HG03064 (cell line): Measurements from ENCODE around the gene ATP5F1D.
A peak's percentile ranks its signal among the peaks of the same experiment; 100 is the strongest.
"Not testable (repeated sequence)": the region's sequence is repeated elsewhere in the genome, so short reads cannot be mapped to it uniquely, and the experiment has no call there.

Source experiments
- ATAC-seq: cut with Tn5 transposase; IDR thresholded peaks from one replicate; pipeline ENCODE4 v1.9.1; 2021; ENCODE audit warnings: low read depth; ENCODE audit not compliant: unreplicated experiment

ATP5F1D gene

DNA sequence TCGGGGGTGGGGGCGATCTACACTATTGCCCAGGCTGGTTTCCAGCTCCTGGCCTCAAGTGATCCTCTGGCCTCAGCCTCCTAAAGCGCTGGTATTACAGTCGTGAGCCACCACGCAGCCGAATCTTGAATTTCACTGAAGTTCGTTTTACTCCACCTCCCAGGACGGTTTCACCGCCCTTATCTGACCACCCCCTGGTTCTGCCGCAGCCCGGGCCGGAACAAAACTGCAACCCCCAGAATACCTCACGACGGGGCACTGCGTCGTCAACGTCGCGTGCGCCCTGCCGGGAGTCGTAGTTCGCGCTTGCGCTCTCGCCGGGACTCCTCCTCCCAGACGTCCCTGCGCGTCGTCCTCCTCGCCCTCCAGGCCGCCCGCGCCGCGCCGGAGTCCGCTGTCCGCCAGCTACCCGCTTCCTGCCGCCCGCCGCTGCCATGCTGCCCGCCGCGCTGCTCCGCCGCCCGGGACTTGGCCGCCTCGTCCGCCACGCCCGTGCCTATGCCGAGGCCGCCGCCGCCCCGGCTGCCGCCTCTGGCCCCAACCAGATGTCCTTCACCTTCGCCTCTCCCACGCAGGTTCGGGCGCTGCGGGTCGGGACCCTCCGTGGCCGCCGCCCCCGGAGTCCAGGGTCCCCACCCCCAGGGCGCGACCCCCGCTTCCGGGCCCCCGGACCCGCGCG is at the start of gene ATP5F1D:
ATP5F1D (plus strand) TSS at position 335 of the 679 bp plus-strand sequence; CDS start at position 435, 100 bp downstream.
- no peak for ATAC-seq

DNA sequence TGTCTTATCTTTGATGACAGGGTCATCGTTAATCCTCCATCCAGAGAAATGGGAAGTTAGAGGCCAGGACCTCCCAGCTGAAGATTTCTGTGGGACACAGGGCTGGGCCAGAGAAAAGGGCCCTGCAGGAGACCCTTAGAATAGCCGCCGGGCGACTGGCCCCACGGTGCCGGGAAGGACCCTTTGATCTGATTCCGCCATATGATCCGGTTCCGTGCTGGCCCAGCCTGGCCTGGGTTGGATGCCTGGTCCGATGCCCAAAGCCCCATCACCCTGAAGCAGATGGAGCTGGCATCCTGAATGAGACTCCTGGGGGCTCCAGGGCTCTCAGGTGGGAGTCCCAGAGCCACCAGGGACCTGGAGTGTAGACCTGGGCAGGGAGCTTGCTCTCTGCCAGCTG is 42.0 kb upstream of the ATP5F1D start:
- no peak for ATAC-seq

DNA sequence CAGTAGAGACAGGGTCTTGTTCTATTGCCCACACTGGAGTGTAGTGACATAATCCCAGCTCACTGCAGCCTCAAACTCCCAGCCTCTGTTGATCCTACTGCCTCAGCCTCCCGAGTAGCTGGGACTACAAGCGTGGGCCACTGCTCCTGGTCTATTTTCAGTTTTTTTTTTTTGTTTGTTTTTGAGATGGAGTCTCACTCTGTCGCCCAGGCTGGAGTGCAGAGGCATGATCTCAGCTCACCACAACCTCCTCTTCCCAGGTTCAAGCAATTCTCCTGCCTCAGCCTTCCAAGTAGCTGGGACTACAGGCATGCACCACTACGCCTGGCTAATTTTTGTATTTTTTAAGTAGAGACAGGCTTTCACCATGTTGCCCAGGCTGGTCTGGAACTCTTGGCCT is 40.9 kb upstream of the ATP5F1D start:
- not testable (repeated sequence) for ATAC-seq

DNA sequence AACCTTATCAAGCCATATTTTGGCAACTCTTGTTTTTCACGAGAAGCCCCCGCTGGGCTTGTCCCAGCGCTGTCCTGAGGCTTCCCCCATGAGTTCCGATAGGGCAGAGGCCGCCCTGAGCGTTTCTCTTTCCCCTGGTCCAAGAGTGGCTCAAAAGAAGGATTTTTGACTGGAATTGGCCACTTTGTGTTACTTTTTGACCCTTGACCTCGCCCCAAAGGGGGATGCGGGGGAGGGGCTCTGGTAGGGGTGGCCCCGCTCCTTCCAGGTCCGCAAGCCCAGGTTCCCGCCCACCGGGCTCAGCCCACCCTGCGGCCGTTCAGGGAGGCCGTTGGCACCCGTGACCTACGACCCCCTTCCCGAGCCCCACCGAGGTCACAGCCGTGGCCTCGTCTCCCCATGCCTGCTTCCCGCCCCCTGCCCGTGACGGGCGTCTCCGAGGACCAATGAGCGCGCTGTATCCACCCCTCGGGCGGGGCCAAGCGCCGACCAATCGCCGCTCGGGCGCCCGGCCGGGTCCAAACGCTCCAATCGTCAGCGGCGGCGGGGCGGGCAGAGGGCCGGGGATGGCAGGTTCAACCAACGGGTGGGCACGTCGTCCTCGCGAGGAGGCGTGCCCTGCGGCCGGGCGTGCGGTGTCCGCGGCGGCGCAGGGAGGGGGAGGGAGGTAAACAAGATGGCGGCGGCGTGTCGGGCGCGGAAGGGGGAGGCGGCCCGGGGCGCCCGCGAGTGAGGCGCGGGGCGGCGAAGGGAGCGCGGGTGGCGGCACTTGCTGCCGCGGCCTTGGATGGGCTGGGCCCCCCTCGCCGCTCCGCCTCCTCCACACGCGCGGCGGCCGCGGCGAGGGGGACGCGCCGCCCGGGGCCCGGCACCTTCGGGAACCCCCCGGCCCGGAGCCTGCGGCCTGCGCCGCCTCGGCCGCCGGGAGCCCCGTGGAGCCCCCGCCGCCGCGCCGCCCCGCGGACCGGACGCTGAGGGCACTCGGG is 36.1 kb upstream of the ATP5F1D start, which contains the start of gene STK11:
STK11 (plus strand) TSS at position 665 of the 986 bp plus-strand sequence. CDS start 1,136 bp downstream, outside the sequence.
- ATAC-seq = peak; percentile 59

DNA sequence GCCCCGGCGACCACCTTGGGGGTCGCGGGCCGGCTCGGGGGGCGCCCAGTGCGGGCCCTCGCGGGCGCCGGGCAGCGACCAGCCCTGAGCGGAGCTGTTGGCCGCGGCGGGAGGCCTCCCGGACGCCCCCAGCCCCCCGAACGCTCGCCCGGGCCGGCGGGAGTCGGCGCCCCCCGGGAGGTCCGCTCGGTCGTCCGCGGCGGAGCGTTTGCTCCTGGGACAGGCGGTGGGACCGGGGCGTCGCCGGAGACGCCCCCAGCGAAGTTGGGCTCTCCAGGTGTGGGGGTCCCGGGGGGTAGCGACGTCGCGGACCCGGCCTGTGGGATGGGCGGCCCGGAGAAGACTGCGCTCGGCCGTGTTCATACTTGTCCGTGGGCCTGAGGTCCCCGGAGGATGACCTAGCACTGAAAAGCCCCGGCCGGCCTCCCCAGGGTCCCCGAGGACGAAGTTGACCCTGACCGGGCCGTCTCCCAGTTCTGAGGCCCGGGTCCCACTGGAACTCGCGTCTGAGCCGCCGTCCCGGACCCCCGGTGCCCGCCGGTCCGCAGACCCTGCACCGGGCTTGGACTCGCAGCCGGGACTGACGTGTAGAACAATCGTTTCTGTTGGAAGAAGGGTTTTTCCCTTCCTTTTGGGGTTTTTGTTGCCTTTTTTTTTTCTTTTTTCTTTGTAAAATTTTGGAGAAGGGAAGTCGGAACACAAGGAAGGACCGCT is 35.2 kb upstream of the ATP5F1D start:
- no peak for ATAC-seq

DNA sequence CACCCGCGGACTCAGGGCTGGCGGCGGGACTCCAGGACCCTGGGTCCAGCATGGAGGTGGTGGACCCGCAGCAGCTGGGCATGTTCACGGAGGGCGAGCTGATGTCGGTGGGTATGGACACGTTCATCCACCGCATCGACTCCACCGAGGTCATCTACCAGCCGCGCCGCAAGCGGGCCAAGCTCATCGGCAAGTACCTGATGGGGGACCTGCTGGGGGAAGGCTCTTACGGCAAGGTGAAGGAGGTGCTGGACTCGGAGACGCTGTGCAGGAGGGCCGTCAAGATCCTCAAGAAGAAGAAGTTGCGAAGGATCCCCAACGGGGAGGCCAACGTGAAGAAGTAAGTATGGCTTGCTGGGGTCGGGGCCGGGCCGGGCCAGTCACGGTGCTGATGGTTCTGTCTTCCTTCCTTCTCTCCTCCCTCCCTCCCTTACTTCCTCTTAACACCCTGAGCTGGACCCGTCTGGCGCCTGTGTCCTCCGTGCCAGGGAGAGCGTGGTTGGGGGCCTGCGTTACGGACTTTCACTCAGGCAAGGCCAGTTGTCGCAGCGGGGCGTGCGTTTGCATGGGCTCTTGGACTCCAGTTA is 34.6 kb upstream of the ATP5F1D start:
- no peak for ATAC-seq

DNA sequence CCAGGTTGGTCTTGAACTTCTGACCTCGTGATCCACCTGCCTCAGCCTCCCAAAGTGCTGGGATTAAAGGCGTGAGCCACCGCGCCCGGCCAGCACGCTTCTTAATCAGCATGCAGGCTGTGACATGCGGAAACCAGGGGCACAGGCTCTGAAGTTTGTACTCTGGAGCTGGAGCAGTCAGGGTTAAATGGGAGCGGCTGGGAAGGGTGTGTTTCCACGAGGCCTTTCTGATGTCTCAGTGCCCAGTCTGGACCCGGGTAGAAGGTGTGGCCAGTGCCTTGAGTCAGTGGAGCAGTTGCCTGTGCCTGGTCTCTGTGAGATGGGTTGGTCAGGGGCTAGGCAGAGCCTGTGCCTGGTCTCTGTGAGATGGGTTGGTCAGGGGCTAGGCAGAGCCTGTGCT is 32.7 kb upstream of the ATP5F1D start:
- ATAC-seq = not testable (repeated sequence)

DNA sequence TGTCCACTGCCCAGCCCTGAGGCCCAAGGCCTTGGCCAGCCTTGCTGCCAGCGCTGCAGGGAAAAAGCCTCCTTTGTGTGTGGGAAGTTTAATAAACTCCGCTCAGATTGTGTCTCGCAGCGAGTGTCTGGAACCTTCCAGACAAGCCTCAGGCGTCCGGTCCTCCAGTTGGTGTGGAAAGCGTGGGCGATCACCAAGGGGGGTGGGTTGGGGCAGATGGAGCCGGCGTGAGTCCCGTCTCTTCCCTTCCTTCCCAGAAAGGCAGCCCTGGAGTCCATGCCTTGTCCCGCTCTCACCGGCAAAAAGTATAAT is 31.4 kb upstream of the ATP5F1D start:
- ATAC-seq = no peak

DNA sequence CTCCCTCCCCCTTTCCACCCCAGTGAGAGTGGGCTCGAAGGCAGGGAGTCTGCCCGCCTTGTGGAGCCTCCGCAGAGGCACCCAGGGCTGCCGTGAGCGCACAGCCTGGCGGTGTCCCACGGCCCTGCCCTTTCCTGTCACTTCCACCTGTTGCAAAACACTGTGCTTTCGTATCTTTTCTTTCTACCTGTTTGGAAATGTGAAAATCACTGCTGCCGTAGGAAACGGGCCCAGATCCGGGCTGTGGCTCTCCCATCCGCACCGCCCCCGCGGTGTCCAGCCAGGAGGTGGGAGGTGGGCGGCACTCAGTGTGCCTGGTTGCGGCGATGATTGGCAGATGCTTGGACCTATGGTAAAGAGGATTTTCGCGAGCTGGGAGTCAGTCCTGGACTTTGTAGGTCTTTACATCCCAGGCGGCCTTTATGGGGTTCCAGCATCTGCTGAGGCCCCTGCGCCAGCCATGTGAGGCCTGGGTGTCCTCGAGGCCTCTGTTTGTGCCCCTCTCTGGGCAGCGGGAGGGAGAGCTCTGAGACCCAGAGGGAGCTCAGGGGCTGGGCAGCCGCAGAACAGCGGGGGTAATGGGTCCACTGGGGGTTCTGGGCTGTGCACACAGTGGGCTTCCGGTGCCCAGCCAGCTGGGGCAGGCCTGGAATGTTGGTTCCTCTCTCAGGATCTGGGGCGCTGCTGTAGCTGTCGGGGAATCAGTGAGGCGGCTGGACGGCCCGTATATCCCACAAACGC is 29.9 kb upstream of the ATP5F1D start:
- ATAC-seq = no peak

DNA sequence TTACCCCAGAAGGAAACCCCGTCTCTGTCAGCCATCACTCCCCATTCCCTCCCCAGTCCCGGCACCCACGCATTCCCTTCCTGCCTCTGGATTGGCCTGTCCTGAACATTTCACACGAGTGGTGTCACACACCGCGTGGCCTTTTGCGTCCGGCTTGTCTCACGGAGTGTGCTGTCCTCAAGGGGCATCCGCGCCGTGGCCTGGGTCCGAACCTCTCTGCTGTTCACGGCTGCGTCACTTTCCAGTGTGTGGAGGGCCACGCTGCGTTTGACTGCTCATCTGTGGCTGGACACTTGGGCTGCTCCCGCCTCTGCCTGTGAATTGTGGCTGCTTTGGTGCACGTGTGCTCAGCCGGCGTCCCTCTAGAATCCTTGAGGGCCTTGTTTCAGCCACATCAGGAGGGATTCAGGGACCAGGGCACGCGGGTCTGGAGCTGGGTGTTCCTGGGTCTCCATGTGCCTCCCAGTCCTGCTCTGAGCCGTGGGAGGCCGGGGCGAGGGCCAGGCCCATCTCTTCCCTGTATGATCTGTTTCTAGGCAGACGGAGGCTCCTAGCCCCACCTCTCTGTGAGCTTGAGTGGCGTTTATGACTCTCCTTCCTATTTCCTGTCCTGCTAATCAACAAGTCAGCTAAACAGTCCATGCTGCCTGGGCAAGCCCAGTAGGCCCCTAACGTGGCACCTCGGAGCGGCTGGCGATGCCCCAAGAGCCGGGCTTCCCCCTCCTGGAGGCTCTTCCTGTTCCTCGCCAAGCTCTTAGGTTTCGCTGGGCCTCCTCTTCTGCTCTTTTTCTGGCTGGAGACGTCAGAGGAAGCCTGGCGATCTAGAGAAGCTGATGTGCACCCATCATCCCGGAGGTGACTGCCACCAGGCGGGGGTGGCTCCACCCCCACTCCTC is 27.9 kb upstream of the ATP5F1D start:
- ATAC-seq = no peak

DNA sequence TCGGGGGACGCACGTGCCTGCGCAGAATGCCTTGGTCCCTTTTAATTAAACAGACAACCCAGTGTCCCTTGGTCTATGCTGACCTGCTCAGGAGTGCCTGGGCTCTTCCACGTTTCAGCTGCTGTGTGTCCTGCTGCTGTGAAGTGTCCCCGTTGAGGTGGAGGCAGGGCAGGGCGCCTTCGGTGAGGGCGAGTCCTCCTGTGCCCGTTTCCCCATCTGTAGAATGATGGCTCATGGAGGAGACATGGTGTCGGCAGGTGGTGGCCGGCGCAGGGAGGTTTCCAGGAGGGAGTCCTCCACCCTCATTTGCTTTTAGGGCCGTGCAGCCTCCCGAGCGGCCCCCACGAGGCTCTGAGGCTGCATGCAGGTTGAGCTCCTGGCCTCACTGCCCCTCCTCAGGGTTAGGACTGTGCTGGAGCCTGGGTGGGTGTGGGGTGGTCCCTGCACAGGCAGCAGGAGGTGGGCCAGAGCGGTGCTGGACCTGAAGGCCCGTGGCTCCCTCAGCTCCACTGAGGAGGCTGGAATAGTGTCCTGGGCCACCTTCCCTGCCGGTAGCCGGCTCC is 27.2 kb upstream of the ATP5F1D start:
- ATAC-seq = no peak

DNA sequence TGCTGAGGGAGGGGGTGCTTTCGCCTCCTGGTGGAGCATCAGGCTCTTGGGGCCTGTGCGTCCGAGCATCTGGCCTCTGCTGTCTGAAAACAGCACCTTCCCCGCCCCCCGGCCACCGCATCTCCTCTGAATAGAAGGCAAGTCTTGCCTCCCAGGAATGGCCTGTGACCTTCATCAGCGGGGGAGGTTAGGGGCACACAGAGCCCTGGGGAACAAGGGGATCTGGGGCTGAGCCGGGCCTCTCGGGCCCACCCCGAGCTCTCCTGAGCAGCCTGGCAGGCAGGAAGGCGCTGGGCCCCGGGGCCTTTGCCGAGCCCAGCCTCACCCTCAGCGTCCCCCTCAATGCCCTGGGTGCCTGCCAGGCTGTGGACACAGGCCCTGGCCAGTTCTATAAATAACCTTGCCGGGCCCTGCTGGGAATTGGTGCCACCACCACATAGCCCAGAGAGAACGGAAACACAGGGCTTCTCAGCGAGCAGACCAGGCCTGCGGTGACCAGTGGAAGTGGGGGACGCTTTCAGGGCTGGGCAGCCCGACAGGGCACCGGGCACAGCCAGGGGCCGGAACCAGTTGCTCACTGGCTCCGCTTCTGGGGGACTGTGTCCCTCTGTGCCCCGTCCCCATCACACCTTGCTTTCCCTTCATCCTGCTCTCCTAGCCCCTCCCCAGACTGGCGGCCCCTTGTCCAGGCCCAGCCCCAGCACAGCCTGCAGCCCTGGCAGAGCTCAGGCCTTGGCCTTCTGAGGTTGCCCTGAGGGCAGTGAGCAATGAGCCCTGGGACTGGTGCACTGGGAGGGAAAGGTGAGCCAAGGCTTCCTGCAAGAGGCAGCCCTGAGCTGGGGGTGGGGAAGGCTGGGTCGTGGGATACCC is 26.5 kb upstream of the ATP5F1D start:
- ATAC-seq = no peak

DNA sequence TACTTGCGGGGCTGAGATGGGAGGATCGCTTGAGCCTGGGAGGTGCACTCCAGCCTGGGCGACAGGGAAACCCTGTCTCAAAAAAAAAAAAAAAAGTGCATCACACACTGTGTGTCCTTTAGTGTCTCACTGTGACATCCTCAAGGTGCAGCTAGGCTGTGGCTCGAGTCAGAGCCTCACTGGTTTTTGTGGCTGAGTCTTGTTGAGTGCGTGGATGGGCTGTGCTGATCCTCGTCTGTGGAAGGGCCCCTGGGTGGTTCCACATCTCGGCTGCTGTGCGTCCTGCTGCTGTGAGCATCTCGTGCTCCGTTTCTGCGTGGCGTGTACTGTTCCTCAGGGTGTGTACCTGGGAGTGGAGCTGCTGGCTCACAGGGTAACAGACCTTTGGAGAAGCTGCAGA is 24.8 kb upstream of the ATP5F1D start:
- ATAC-seq = no peak

DNA sequence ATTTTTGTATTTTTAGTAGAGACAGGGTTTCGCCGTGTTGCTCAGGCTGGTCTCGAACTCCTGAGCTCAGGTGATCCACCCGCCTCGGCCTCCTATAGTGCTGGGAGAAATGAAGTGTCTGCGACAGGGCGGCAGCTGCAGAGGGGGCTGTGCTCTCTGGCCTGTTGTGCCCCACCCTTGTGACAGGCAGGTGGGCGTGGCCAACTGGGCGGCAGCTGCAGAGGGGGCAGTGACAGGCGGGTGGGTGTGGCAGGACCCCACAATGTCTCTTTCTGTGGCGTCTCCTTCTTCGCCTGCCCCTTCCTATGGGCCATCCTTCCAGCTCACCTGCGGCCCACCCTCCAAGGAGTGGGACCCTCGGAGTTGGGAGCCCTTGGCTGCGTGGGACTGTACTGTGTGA is 24.2 kb upstream of the ATP5F1D start:
- no peak for ATAC-seq

DNA sequence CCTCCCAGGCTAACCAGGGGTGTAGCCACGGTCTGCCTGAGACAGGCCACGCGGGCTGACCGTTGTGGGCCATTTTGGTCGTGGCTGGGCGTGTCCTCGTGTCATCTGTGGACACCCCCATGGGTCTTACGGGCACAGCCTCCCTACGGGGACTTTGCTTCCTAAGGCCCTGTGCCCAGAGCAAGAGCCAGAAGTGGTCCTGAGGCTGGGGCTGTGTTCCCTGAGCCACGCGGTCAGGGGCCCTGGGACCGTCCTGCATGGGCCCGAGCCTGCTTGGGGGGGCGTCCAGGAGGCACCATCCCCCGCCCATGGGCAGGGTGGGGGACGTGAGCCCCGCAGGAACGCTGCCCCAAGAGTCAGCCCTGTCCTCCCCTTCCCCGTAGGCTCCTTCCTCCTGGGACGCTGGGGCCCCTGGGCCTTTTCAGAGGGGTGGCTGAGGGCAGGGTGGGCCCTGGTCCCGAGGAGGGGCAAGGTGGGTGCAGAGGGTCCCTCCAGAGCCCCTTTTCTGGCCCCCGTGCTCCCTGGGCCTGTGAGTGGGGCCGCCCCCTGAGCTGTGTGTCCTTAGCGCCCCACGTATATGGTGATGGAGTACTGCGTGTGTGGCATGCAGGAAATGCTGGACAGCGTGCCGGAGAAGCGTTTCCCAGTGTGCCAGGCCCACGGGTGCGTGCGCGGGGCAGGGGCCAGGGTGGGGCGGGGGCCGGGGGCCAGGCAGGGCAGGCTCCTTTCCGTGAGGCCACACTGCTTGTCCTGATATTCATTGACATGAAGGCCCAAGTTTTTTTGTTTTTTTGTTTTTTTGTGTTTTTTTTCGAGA is 22.6 kb upstream of the ATP5F1D start:
- ATAC-seq = no peak

DNA sequence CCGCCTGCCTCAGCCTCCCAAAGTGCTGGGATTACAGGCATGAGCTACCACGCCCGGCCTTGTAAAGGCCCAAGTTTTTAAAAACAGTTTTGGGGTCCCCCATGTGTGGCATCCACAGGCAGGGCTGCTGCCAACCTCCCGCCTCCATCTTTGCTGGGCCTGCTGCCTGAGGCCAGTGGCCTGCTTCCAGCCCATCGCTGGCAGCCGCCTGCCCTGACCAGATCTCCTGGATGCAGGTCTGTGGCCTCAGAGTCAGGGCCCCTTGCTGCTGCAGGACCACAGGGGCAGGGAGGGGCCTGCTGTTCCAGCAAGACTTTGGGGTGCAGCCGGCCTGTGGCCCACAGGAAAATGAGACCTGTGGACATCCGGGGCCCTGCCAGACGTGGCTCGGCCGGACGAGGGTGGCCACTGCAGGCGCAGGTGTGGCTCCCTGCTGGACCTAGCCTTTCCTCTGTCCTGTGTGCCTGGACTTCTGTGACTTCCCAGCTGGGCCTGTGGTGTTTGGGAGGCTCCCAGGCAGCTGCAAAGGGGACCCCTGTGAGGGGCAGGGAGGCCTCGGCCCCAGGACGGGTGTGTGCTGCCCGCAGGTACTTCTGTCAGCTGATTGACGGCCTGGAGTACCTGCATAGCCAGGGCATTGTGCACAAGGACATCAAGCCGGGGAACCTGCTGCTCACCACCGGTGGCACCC is 21.6 kb upstream of the ATP5F1D start:
- no peak for ATAC-seq
